ENCODE measurements around the gene PTP4A2. TPM values are rescaled to one million over a fixed set of nuclear protein-coding genes. Genes with fewer than 3 reads are reported as not detected.

PTP4A2 gene
- total and polyA plus RNA-seq, 2 donors (not counting 3 experiments of a cell fraction or from before 2014, with no cell fraction given), result 74.1 to 184 TPM

DNA sequence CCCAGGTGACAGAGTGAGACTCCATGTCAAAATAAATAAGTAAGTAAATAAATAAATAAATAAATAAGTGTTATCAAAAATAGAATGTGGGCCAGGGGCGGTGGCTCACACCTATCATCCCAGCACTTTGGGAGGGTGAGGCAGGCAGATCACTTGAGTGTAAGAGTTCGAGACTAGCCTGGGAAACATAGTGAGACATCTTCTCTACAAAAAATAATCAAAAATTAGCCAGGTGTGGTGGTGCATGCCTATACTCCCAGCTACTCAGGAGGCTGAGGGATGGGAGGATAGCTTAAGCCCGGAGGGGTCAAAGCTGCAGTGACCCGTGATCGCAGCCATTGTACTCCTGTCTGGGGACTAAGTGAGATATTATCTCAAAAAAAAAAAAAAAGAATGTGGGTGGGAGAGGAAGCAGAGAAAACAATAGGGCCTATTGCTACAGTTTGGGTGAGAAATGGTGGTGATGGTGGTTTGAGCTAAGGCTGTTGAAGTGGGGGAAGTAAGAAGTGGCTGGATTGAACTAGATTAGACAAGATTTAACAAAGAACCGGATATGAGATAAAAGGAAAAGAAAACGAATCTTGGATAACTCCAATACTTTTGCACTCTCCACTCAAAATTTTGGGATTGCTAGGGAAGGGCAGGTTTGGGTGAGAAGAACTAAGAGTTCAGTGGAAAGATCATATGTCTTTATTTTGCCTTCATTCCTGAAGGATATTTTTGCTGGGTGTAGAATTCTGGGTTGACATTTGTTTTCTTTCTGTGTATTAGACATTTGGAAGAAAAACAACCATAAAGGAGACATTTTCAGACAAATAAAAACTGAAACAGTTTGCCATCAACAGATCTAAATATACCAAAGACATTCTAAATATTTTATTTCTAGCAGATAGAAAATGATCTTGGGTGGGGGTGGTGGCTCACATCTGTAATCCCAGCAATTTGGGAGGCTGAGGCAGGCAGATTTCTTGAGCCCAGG lies 65.2 kb downstream of the PTP4A2 start:
- POLR2A ChIA-PET, result interaction anchor here (0.6 kb wide), 1 partner anchor 10 kb away, joined by 6 read pairs; no protein-coding TSS in a partner anchor
- TF ChIP-seq GATA2 (IDR thresholded peaks at IDR 0.05; ENCODE audit: insufficient read depth, insufficient read length, low read depth, low read length), result peak; percentile 24
- TF ChIP-seq POLR2AphosphoS5 (IDR thresholded peaks at IDR 0.05; ENCODE audit: insufficient read depth, low read depth, low read length), result no peak
- TF ChIP-seq, protein P1, sequence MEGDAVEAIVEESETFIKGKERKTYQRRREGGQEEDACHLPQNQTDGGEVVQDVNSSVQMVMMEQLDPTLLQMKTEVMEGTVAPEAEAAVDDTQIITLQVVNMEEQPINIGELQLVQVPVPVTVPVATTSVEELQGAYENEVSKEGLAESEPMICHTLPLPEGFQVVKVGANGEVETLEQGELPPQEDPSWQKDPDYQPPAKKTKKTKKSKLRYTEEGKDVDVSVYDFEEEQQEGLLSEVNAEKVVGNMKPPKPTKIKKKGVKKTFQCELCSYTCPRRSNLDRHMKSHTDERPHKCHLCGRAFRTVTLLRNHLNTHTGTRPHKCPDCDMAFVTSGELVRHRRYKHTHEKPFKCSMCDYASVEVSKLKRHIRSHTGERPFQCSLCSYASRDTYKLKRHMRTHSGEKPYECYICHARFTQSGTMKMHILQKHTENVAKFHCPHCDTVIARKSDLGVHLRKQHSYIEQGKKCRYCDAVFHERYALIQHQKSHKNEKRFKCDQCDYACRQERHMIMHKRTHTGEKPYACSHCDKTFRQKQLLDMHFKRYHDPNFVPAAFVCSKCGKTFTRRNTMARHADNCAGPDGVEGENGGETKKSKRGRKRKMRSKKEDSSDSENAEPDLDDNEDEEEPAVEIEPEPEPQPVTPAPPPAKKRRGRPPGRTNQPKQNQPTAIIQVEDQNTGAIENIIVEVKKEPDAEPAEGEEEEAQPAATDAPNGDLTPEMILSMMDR (IDR thresholded peaks at IDR 0.05; ENCODE audit: extremely low read depth in 1 of 2, insufficient read depth in 1 of 2, low read depth in 1 of 2, low read length in 2 of 2), result no peak
- TF ChIP-seq JUN (IDR thresholded peaks at IDR 0.05; ENCODE audit: borderline replicate concordance, insufficient read depth, insufficient read length, low read depth), result no peak
- intact Hi-C loops (cut with micrococcal nuclease), result no loop called here
- no peak overlapping the region for H3K9ac ChIP-seq (replicated peaks; ENCODE audit: extremely low read depth, insufficient read depth, low read length)
- H3K36me3 ChIP-seq (ENCODE audit: control insufficient read depth in 2 of 2, extremely low read depth in 1 of 2, insufficient read depth in 2 of 2, low read length in 2 of 2), result no peaks in the 10 kb centered on the region
- no peaks in the 10 kb centered on the region for H3K9me3 ChIP-seq (replicated peaks; ENCODE audit: control insufficient read depth, insufficient read depth, low read length)
- H3K4me2 ChIP-seq (ENCODE audit: insufficient read depth, low read length), result no peak overlapping the region
- peaks cover 0 to 2% of the 10 kb centered on the region in 2 experiments for H3K27me3 ChIP-seq (ENCODE audit: control insufficient read depth in 2 of 2, insufficient read depth in 2 of 2, low read length in 2 of 2)
- no peaks in the 10 kb centered on the region for H4K20me1 ChIP-seq (replicated peaks; ENCODE audit: control insufficient read depth, extremely low read depth, insufficient read depth, low read length)
- DNase-seq (ENCODE audit: low read depth, low spot score) (no peak), FAIRE-seq (no peak)
- H3K4me3 ChIP-seq (replicated peaks in 1 of 3; ENCODE audit: insufficient read depth in 1 of 3, low read depth in 1 of 3, low read length in 3 of 3), result no peak overlapping the region
- no peaks in the 10 kb centered on the region for H3K79me2 ChIP-seq (ENCODE audit: control insufficient read depth, insufficient read depth, low read length)
- dilution Hi-C loops (cut with MboI; ENCODE audit: extremely low pct_ligation_motif_present, low sequenced_read_pairs), result no loop called here
- no peaks in the 10 kb centered on the region for H3K4me1 ChIP-seq (ENCODE audit: control insufficient read depth, extremely low read depth, insufficient read depth, low read length)
- no peaks in the 10 kb centered on the region for H3K9me1 ChIP-seq (replicated peaks; ENCODE audit: control insufficient read depth, extremely low read depth, insufficient read depth, low read length)
- H3K27ac ChIP-seq (ENCODE audit: insufficient read depth, low read depth, low read length), result no peak overlapping the region
- CTCF ChIA-PET, result interaction anchor here (0.6 to 1.8 kb wide), 5 partner anchors 8 to 131 kb away, joined by 3 to 4 read pairs (median 3); no protein-coding TSS in a partner anchor
- H2AFZ ChIP-seq (ENCODE audit: low read depth, low read length), result no peak overlapping the region
- BruUV-seq (replicated peaks), result no TSS peak
